Measurements from ENCODE around the gene PRKAB1.

The PRKAB1 gene

GRCh38 chr12:119686355-119686754, 18.4 kb downstream of the PRKAB1 start:
- no peak for ATAC-seq
- peaks cover 15% of the 10 kb centered on the region for H3K4me1 Mint-ChIP-seq
- H3K9me3 Mint-ChIP-seq, result no peaks in the 10 kb centered on the region
- peaks cover 10% of the 10 kb centered on the region for H3K36me3 Mint-ChIP-seq (ENCODE audit: low read depth)
- no peak overlapping the region for H3K27ac Mint-ChIP-seq
- H3K27me3 Mint-ChIP-seq, result no peaks in the 10 kb centered on the region
- DNase-seq, result no peak
- H3K4me3 Mint-ChIP-seq, result no peak overlapping the region

GRCh38 chr12:119686776-119687175, 18.8 kb downstream of the PRKAB1 start:
- peaks cover 10% of the 10 kb centered on the region for H3K36me3 Mint-ChIP-seq (ENCODE audit: low read depth)
- no peaks in the 10 kb centered on the region for H3K27me3 Mint-ChIP-seq
- no peak overlapping the region for H3K4me3 Mint-ChIP-seq
- ATAC-seq (no peak), DNase-seq (no peak)
- peaks cover 13% of the 10 kb centered on the region for H3K4me1 Mint-ChIP-seq
- H3K9me3 Mint-ChIP-seq, result no peaks in the 10 kb centered on the region
- H3K27ac Mint-ChIP-seq, result no peak overlapping the region

GRCh38 chr12:119687406-119687805, 19.5 kb downstream of the PRKAB1 start:
- H3K36me3 Mint-ChIP-seq (ENCODE audit: low read depth), result peaks cover 6% of the 10 kb centered on the region
- H3K4me3 Mint-ChIP-seq, result no peak overlapping the region
- H3K27ac Mint-ChIP-seq, result no peak overlapping the region
- ATAC-seq (no peak), DNase-seq (no peak)
- H3K9me3 Mint-ChIP-seq, result no peaks in the 10 kb centered on the region
- H3K4me1 Mint-ChIP-seq, result peaks cover 6% of the 10 kb centered on the region
- no peaks in the 10 kb centered on the region for H3K27me3 Mint-ChIP-seq

- DNase-seq, result no peak
- Mint-ChIP-seq H3K9me3 (no peaks in the 10 kb centered on the region), H3K36me3 (ENCODE audit: low read depth) (peaks cover 6% of the 10 kb centered on the region)
Measured at GRCh38 chr12:119687879-119688278, 19.9 kb downstream of the PRKAB1 start.

GRCh38 chr12:119689935-119690500, 22.1 kb downstream of the PRKAB1 start:
- Mint-ChIP-seq H3K27ac (no peak overlapping the region), H3K4me3 (no peak overlapping the region), H3K27me3 (no peaks in the 10 kb centered on the region), H3K4me1 (no peaks in the 10 kb centered on the region), H3K9me3 (no peaks in the 10 kb centered on the region), H3K36me3 (ENCODE audit: low read depth) (peaks cover 4% of the 10 kb centered on the region)
- no peak for DNase-seq
- ATAC-seq, result no peak

More at GRCh38 chr12:119687879-119688278, 19.9 kb downstream of the PRKAB1 start:
- H3K4me1 Mint-ChIP-seq, result peaks cover 2% of the 10 kb centered on the region
- H3K27me3 Mint-ChIP-seq, result no peaks in the 10 kb centered on the region
- no peak for ATAC-seq
- H3K4me3 Mint-ChIP-seq, result no peak overlapping the region
- H3K27ac Mint-ChIP-seq, result no peak overlapping the region

GRCh38 chr12:119691202-119691810, 23.4 kb downstream of the PRKAB1 start:
- Mint-ChIP-seq H3K4me1 (no peaks in the 10 kb centered on the region), H3K27ac (no peak overlapping the region), H3K4me3 (no peak overlapping the region), H3K27me3 (no peaks in the 10 kb centered on the region), H3K9me3 (no peaks in the 10 kb centered on the region), H3K36me3 (ENCODE audit: low read depth) (peaks cover 4% of the 10 kb centered on the region)
- no peak for DNase-seq
- no peak for ATAC-seq

GRCh38 chr12:119692410-119692809, 24.5 kb downstream of the PRKAB1 start:
- Mint-ChIP-seq H3K27me3 (no peaks in the 10 kb centered on the region), H3K27ac (no peak overlapping the region), H3K4me3 (no peak overlapping the region), H3K36me3 (ENCODE audit: low read depth) (peaks cover 11% of the 10 kb centered on the region), H3K9me3 (no peaks in the 10 kb centered on the region), H3K4me1 (no peaks in the 10 kb centered on the region)
- ATAC-seq (no peak), DNase-seq (no peak)

GRCh38 chr12:119692997-119693396, 25.1 kb downstream of the PRKAB1 start:
- ATAC-seq (no peak), DNase-seq (no peak)
- no peak overlapping the region for H3K4me3 Mint-ChIP-seq
- H3K4me1 Mint-ChIP-seq, result no peaks in the 10 kb centered on the region
- H3K27ac Mint-ChIP-seq, result no peak overlapping the region
- H3K27me3 Mint-ChIP-seq, result no peaks in the 10 kb centered on the region
- H3K36me3 Mint-ChIP-seq (ENCODE audit: low read depth), result peaks cover 8% of the 10 kb centered on the region
- no peaks in the 10 kb centered on the region for H3K9me3 Mint-ChIP-seq

GRCh38 chr12:119693511-119693910, 25.6 kb downstream of the PRKAB1 start:
- Mint-ChIP-seq H3K9me3 (no peaks in the 10 kb centered on the region), H3K27me3 (no peaks in the 10 kb centered on the region), H3K36me3 (ENCODE audit: low read depth) (peaks cover 8% of the 10 kb centered on the region), H3K4me3 (no peak overlapping the region), H3K4me1 (no peaks in the 10 kb centered on the region), H3K27ac (no peak overlapping the region)
- no peak for ATAC-seq
- no peak for DNase-seq

GRCh38 chr12:119694111-119694510, 26.2 kb downstream of the PRKAB1 start:
- DNase-seq, result no peak
- Mint-ChIP-seq H3K36me3 (ENCODE audit: low read depth) (peaks cover 8% of the 10 kb centered on the region), H3K4me3 (no peak overlapping the region), H3K27me3 (no peaks in the 10 kb centered on the region), H3K4me1 (no peaks in the 10 kb centered on the region), H3K9me3 (no peaks in the 10 kb centered on the region), H3K27ac (no peak overlapping the region)
- no peak for ATAC-seq

- Mint-ChIP-seq H3K4me1 (no peaks in the 10 kb centered on the region), H3K4me3 (no peak overlapping the region), H3K36me3 (ENCODE audit: low read depth) (peaks cover 8% of the 10 kb centered on the region), H3K27me3 (no peaks in the 10 kb centered on the region), H3K9me3 (no peaks in the 10 kb centered on the region), H3K27ac (no peak overlapping the region)
- ATAC-seq, result no peak
- DNase-seq, result no peak
Measured at GRCh38 chr12:119695034-119695433, 27.1 kb downstream of the PRKAB1 start.

- no peak overlapping the region for H3K27ac Mint-ChIP-seq
- H3K4me1 Mint-ChIP-seq, result no peaks in the 10 kb centered on the region
Measured at GRCh38 chr12:119696943-119697342, 29.0 kb downstream of the PRKAB1 start.

GRCh38 chr12:119699199-119699760, 31.3 kb downstream of the PRKAB1 start:
- no peak for DNase-seq
- Mint-ChIP-seq H3K9me3 (no peaks in the 10 kb centered on the region), H3K27me3 (no peaks in the 10 kb centered on the region), H3K4me1 (no peaks in the 10 kb centered on the region), H3K36me3 (ENCODE audit: low read depth) (peaks cover 8% of the 10 kb centered on the region), H3K27ac (no peak overlapping the region), H3K4me3 (no peak overlapping the region)
- no peak for ATAC-seq

More at GRCh38 chr12:119696943-119697342, 29.0 kb downstream of the PRKAB1 start:
- Mint-ChIP-seq H3K4me3 (no peak overlapping the region), H3K9me3 (no peaks in the 10 kb centered on the region), H3K36me3 (ENCODE audit: low read depth) (peaks cover 8% of the 10 kb centered on the region), H3K27me3 (no peaks in the 10 kb centered on the region)
- no peak for ATAC-seq
- DNase-seq, result no peak

GRCh38 chr12:119700078-119700477, 32.1 kb downstream of the PRKAB1 start:
- Mint-ChIP-seq H3K36me3 (ENCODE audit: low read depth) (peaks cover 8% of the 10 kb centered on the region), H3K27ac (no peak overlapping the region), H3K4me1 (no peaks in the 10 kb centered on the region), H3K4me3 (no peak overlapping the region), H3K9me3 (no peaks in the 10 kb centered on the region), H3K27me3 (no peaks in the 10 kb centered on the region)
- ATAC-seq (no peak), DNase-seq (no peak)

- DNase-seq (no peak), ATAC-seq (no peak)
- Mint-ChIP-seq H3K36me3 (ENCODE audit: low read depth) (peaks cover 15% of the 10 kb centered on the region), H3K4me3 (no peak overlapping the region), H3K27ac (no peak overlapping the region), H3K4me1 (no peaks in the 10 kb centered on the region), H3K9me3 (no peaks in the 10 kb centered on the region), H3K27me3 (no peaks in the 10 kb centered on the region)
Measured at GRCh38 chr12:119704065-119704747, 36.3 kb downstream of the PRKAB1 start.
